MV-4-11 (cell line): Measurements from ENCODE around the gene MRGPRE.
"Not testable (repeated sequence)": the region's sequence is repeated elsewhere in the genome, so short reads cannot be mapped to it uniquely, and the experiment has no call there.

Experiments
- DNase-seq: peaks from one replicate; lab custom pipeline; 2025; lab: John Stamatoyannopoulos, UW

The MRGPRE gene, protein sequence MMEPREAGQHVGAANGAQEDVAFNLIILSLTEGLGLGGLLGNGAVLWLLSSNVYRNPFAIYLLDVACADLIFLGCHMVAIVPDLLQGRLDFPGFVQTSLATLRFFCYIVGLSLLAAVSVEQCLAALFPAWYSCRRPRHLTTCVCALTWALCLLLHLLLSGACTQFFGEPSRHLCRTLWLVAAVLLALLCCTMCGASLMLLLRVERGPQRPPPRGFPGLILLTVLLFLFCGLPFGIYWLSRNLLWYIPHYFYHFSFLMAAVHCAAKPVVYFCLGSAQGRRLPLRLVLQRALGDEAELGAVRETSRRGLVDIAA

DNA sequence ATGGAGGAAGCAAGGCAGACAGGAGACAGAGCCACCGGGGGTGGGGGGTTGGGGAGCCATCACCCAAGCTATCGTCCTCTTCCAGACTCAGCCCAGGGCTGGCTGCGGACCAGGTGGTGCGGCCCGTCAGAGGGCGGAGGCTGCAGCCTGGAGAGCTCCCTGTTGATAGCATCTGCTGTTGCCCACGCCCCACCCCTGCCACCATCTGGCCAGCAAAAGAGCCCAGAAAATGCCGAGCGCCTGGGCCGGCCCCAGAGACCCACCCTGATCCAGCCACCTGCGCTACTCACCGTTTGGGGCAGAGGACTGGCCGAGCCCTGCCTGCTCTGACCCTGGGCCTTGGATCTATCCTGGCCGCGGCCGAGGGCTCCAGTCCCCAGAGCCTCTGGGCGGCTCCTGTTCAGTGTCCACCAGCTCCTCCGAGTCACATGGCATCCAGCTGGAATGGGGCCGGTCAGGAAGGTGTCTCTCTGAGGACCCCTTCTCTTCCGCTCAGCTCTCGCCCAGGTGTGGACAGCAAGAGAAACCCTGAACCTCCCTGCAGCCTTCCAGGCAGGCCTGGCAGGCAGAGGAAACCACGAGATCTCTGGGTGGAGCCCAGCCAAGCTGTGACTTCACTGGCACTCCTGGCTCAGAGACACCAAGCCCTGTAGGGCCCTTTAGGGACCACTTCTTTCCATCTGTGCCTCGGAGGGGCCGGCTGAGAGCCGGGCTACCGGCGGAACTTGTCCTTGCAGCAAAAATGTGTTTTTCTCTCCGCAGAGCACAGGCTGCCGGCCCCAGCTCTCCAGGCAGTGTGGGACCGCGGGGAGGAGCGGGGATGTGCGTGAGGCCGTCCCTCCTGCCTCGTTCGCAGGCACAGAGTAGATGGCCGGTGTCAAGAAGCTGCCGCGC, at the start of gene MRGPRE:
Gene MRGPRE, minus strand, starts transcription at position 567 of the 894 bp plus-strand sequence. CDS start 3,618 bp downstream, outside the sequence.
- no peak for DNase-seq

DNA sequence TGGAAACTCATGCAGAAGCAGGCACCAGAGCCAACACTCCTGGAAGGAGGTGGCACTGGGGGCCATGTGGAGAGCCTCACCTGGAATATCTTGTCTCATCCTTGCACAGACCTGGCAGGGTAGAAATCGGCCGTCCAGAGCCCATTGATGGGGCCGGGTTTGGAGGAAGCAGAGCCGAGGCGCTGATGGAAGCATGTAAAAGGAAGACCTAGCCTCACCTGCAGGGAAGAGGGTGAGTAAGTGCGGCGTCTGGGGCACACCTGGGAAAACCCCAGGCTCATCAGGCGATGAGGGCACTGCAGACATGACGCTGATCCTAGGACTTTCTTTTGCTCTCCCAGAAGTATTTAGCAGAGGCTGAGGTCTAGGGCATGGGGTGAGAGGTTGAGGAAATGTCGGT, 48.9 kb upstream of the MRGPRE start:
- not testable (repeated sequence) for DNase-seq

DNA sequence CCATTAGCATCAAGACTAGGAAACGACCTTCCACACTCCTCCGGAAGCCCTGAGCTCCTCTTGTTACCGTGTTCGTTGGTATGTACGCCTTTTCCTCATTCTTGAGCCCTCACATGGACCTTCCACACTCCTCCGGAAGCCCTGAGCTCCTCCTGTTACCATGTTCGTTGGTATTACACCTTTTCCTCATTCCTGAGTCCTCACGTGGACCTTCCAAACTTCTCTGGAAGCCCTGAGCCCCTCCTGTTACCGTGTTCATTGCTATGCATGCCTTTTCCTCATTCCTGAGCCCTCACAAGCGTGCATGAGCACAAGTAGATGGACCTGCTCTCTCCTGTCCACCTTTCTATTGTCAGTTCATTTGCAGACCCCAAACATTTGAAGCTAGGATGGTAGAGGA, 48.4 kb upstream of the MRGPRE start:
- DNase-seq = not testable (repeated sequence)

DNA sequence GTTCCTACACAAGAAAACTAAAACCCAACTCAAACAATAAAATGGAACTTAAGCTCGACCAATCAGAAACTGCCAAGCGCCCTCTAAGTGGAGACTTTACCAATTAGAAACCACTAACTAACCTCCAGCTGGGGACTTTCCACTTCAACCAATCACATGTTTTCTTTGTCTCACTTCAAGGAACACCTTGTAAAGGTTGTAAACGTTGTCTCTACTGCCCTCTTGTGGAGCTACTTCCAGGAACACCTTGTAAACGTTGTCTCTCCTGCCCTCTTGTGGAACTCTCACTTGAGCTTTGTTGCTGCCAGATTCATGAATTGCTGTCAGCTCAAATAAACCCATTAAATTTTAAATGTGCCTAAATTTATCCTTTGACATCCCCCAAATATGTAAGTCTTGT, 46.7 kb upstream of the MRGPRE start:
- not testable (repeated sequence) for DNase-seq

DNA sequence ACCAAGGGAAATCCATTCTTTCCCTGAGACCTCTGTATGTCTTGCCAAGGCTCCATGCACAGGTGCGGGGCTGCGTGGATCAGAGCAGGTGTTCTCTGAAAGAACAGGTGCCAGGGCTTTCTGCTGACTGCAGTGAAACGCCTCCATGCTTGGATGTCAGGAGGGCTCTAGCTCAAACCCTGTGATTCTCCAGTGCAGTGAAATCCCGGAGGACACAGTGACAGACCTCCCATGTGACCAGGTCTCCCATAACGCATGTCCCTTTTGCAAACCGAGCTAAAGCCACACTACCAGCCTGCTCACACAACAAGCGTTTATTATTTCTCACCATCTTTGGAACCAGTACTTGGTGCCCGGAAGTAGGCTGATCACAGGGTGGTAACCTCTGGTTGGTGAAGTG, 41.4 kb upstream of the MRGPRE start:
- DNase-seq = not testable (repeated sequence)

DNA sequence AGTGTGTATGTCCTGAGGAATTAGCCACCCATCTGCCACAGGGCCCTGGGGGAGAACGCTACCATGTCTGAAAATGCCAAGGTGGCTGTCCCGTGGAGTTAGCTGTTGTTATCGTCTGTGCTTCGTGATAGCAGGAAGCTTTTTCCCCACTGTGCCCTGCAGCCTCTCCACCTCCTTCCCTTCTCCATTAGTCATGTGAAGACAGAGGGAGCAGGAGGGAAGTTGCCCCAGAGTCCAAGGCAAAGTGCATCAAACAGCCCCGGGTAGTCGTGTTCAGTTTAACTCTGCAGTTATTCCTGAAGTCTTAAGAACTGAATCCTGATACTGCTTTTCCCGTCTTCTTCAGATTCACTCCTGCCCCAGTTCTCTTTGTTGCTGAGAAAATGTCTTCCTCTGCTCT, 30.3 kb upstream of the MRGPRE start:
- not testable (repeated sequence) for DNase-seq

DNA sequence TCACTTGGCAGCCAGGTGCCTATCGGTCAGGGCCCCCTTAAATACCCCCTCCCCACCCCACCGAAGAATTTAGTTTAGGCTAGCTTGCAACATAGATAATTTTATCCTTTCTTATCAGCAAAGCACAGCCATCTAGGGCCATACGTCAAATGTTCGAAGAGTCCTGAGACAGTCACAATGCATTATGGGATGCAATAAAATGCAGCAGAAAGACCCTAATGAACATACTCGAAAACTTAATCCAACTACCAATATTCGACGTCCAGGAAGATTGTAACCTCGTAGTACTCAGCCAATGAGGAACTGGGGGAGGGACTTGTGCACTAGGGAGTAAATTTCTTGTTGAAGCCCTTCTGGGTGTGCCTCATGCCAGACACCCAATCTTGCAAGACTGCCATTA, 29.6 kb upstream of the MRGPRE start:
- not testable (repeated sequence) for DNase-seq

DNA sequence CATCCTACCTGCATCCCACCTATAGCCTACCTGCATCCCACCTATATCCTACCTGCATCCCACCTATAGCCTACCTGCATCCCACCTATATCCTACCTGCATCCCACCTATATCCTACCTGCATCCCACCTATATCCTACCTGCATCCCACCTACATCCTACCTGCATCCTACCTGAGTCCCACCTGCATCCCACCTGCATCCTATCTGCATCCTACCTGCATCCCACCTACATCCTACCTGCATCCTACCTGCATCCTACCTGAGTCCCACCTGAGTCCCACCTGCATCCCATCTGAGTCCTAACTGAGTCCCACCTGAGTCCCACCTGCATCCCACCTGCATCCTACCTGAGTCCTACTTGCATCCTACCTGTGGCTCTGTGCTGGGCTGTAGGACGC, 25.3 kb upstream of the MRGPRE start:
- not testable (repeated sequence) for DNase-seq

DNA sequence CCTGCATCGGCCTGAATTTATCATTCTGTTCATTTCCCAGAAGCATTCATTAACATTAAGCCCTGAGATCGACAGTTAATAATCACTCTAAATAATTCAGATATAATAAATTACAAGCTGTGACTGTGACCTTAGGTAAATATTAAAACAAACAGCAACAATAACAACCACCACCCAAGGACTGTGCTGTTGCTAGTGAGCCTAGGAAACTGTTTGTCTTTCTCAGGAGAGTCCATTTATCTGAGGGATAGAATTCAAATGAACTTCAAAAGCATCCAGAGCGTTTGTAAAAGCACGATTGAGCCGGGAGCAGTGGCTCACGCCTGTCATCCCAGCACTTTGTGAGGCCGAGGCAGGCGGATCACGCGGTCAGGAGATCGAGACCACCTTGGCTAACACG, 23.0 kb upstream of the MRGPRE start:
- not testable (repeated sequence) for DNase-seq

DNA sequence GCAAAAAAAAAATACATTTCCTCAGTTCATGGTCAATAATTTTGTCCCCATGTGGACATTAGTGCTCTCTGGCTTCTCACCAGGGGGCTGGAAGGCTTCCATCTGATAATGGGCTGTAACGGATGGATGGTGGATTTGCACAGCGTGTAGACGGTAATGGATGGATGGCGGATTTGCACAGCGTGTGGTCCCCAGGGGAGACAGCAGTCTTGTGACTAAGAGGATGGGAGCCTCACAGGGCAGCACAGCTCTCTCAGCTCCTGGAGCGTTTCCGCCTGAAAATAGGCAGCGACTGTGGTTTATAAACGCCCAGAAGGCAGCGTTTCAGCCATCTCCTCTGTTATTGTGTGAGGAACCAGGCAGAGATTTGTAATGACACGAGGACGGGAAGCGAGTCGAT, 22.6 kb upstream of the MRGPRE start:
- DNase-seq = not testable (repeated sequence)

DNA sequence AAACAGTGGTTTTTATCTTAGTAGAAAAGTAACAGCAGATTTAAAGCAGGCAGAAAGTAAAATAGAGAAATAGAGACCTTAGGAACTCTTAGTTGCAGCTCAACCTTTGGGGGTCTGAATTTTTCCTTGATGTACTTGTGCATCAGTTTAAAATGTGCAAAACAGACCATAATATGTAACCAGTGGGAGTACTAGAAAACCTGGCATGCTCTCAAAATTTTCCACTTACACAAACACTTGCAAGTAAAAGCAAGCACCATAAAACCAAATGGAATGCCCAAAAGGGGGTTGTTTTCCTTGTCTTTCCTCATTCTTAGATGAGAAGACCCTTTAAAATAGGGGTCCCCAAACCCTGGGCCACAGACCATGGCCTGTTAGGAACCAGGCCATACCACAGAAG, 12.9 kb upstream of the MRGPRE start:
- DNase-seq = no peak

DNA sequence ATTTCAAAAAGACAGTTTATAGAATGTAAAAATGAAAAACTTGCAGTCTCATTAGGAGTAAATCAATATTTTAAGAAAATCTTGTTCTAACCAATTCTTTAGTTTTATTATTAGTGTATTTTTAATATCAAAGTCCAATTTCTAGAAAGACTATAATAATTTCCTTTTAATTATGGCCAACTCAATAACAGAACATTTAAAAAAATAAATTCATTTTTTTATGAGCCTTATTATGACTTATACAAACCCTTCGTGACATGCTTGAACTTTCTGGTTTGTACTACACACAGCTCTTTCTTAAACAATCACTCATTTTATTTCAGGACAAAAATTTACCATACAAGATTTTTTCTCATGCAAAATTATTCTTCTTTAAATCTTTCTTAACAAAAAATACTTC, 11.7 kb upstream of the MRGPRE start:
- DNase-seq = no peak

DNA sequence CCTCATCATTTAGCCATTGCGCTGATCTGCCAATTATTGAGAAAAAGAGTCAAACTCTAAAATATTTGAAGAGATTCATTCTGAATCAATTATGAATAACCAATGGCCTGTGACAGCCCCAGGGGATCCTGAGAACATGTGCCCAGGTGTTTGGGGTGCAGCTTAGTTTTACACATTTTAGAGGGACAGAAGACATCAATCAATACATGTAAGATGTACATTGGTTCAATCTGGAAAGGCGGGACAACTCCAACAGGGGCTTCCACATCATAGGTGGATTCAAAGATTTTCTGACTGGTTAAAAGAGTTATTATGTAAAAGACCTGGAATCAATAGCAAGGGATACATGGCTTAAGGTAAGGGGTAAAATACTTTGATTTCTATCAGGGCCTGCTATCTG, 4.9 kb upstream of the MRGPRE start:
- DNase-seq = no peak

DNA sequence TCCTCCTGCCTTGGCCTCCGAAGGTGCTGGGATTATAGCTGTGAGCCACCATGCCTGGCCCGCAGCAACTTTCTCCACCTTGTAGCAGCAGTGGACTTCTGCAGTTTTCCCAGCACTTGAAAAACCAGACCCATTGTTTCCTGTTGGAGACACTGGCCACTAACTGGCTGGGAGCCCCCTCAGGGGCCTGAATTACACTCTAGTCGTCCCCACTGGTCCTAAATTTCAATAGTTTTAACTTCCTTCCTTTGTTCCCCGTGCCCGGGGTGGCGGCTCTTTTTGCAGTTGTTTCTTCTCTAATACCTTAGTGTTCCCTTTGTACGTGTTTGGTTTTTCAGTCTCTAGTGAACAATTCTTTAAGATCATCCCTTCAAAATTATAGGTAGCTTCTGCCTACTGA, 2.6 kb upstream of the MRGPRE start:
- DNase-seq = no peak

DNA sequence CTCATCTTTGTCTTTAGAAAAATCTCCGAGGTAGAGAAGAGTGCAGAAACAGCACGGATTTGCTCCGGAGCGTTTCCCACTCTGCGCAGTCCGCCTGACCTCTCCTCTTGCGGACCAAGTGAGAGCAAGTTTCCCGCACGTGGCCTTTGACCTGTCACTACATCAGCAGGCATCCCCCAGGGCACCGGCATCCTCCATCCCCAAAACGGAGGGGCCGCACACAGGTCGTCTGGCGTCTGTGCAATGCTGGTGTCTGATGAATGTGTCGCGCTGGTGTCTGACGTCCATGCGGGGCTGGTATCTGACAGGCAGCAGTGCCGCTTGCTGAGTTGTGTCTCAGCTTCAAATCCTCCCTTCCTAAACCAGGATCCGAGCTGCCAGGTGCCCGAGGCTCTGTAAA, 739 bp upstream of the MRGPRE start:
- no peak for DNase-seq

DNA sequence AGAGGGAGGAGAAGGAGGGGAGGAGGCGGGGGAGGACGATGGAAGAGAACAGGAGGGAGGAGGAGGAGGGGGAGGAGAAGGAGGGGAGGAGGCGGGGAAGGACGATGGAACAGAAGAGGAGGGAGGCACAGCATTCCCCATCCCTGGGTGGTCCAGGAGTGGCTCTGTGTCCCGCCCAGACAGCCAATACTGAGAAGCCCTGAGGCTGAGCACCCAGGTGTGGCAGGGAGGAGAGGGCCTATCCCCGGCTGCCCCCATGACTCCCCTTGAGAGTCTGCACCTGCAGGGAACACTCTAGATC, 717 bp downstream of the MRGPRE start:
- DNase-seq = no peak

DNA sequence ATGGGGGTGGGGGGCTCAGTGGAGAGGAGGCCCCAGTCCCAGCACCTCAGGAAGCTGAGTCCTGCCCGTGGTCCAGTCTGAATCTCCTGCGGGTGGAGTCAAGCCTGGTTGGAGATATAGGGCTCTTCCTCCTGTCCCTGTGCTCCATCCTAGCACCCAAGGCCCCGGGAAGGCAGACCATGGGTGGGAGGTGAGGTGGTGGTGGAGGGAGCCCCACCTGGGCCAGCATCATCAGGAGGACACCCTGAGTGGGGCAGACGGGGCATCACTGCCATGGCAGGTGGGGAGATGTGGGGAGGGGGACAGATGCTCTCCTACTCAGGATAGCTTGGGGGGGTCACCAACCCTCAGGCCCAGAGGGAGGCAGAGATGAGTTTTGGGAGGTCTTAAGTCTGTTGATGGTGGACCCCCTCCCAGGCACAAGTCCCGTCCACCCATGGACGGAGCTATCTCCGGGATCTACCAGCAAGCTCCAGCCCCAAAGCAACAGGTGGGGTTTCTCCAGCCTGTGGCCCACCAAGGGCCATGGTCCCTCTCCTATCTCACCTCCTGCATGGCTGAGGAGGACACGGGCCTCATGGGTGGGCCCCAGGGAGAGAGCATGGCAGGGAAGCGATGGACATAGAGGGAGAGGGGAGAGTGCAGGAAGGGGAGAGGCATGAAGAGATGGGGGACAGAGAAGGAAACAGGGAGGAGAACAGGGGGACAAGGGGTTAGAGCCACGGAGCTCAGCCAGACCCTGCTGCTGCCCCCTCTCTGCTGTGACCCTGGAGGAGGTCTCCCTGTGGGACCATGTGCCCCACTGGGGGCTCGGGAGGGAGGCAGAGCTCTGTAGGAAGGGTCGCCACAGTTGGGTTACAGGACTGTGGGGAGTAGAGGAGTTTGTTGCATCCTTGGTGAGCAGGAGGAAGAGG, 1.3 kb downstream of the MRGPRE start:
- DNase-seq = no peak

DNA sequence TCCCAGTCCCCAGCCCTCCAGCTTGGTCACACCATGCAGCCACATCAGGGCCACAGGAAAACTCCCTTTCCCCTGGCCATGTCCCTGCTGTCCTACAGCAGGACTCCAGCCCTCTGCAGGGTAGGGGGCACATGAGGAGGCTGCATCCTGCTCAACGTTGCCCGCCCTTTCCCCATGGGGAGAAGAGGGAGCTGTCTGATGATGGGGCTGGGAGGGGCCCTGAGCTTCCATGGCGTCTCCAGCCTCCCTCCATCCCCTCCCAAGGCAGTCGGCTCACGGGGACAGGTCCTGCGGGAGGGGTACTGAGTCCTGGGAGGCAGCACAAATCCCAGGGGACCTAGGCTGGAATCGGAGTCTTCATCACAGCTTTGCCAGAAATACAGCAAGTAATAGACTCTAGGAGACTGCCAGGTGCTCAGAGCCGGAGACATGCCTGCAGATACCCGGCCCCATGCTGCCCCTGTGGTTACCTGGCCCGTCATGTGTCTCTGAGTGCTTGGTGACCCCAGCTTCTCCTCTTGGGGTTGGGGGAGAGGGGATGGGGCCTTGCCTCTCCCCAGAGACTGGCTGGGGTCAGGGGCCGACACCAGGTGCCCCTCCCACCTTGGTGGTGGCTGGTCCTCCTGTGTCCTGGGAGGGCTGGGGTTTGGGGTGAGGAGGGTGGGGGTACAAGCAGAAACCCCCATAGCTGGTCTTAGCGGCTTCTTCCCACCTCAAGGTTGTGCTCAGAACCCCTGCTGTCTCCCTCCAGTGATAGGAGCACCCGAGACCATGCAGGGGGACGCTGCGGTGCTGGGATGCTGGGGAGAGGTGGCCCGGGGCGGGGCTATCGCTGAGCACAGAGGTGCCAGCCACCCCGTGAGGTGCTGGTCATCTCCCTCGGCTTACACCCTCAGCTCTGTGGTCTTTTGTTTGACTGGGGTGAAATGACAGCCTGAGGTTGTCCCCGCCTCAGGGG, 2.3 kb downstream of the MRGPRE start:
- no peak for DNase-seq

DNA sequence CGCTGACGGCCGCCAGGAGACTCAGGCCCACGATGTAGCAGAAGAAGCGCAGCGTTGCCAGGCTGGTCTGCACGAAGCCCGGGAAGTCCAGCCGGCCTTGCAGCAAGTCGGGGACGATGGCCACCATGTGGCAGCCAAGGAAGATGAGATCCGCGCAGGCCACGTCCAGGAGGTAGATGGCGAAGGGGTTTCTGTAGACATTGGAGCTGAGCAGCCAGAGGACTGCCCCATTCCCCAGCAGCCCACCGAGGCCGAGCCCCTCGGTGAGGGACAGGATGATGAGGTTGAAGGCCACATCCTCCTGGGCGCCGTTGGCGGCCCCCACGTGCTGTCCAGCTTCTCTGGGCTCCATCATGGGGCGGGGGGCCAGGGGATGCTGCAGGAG, 3.8 kb downstream of the MRGPRE start:
- DNase-seq = no peak

DNA sequence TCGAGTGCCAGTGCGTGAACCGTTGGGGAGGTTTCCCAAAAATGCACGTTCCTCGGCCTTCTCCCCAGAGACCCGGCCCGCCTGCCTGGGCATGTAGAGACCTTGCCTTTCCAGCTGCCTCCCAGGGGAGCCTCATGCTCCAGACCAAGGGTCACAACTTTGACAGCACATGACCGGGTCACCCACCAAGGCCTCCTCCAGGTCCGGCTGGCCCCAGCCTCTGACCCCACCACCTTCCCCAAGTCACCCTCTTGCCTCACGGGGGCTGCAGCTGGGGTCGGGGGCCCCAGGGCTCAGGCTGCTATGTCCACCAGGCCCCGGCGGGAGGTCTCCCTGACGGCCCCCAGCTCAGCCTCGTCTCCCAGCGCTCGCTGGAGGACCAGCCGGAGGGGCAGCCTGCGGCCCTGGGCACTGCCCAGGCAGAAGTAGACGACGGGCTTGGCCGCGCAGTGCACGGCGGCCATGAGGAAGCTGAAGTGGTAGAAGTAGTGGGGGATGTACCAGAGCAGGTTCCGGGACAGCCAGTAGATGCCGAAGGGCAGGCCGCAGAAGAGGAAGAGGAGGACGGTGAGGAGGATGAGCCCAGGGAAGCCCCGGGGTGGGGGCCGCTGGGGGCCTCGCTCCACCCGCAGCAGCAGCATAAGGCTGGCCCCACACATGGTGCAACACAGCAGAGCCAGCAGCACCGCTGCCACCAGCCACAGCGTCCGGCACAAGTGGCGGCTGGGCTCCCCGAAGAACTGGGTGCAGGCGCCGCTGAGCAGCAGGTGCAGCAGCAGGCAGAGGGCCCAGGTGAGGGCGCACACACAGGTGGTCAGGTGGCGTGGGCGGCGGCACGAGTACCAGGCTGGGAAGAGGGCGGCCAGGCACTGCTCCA, 4.4 kb downstream of the MRGPRE start:
- peak; percentile 78 for DNase-seq
